IMR-90 (cell line): Measurements from ENCODE around the gene CDK11B. TPM values are rescaled to one million over a fixed set of nuclear protein-coding genes. Genes with fewer than 3 reads are reported as not detected.

ENCODE experiments used
- ATAC-seq: fragments of 200-7000 bp; cut with Tn5 transposase; 2 replicates; pipeline ENCODE4 v1.9.1; 2020; ENCODE audit warnings: low read depth, mild to moderate bottlenecking, moderate library complexity
- BruUV-seq: library from RNA; stranded (reverse); fragments of 400-500 nt; replicated peaks from 2 replicates; lab custom pipeline; 2021; lab: Mats Ljungman, UMichigan
- CTCF ChIA-PET: fragments of 300-600 bp; formaldehyde crosslinking; extraction: SDS; loops from one replicate; lab custom pipeline; 2021; ENCODE audit warnings: antibody characterized with exemption; lab: Yijun Ruan, JAX
- POLR2A ChIA-PET: fragments of 300-600 bp; sonication (Branson Sonifier 250); formaldehyde crosslinking; loops from one replicate; lab custom pipeline; 2022; ENCODE audit warnings: antibody characterized with exemption; ENCODE audit not compliant: unreplicated experiment; lab: Charles Lee
- DNase-seq: peaks from one replicate; pipeline ENCODE4 v3.0.0; 2013
- H2AFZ ChIP-seq: replicated peaks from 2 replicates; pipeline ENCODE3; 2013; ENCODE audit warnings: low read length, mild to moderate bottlenecking; ENCODE audit not compliant: poor library complexity
- H2AK5ac ChIP-seq: 2 replicates; pipeline ENCODE4 v1.6.1; 2013; ENCODE audit warnings: low read depth, low read length, inconsistent platforms
- H2AK9ac ChIP-seq: replicated peaks from 2 replicates; pipeline ENCODE3; 2013; ENCODE audit warnings: mild to moderate bottlenecking, low read depth, low read length, moderate library complexity; ENCODE audit not compliant: poor library complexity
- H2BK120ac ChIP-seq: 2 replicates; pipeline ENCODE4 v1.6.1; 2013; ENCODE audit warnings: low read depth, low read length, inconsistent platforms
- H2BK15ac ChIP-seq: 3 replicates; pipeline ENCODE4 v1.6.1; 2013; ENCODE audit warnings: low read depth, low read length, inconsistent platforms
- H2BK20ac ChIP-seq: 2 replicates; pipeline ENCODE4 v1.6.1; 2013; ENCODE audit warnings: low read depth, mild to moderate bottlenecking, inconsistent platforms, low read length, moderate library complexity
- H2BK5ac ChIP-seq: 2 replicates; pipeline ENCODE4 v1.6.1; 2013; ENCODE audit warnings: mild to moderate bottlenecking, low read depth, low read length, inconsistent platforms; ENCODE audit not compliant: poor library complexity, severe bottlenecking
- H3K14ac ChIP-seq: replicated peaks from 2 replicates; pipeline ENCODE4 v1.6.1; 2013; ENCODE audit warnings: low read depth, low read length, inconsistent platforms
- H3K18ac ChIP-seq: 2 replicates; pipeline ENCODE4 v1.6.1; 2013; ENCODE audit warnings: low read depth, low read length, control low read depth
- H3K23ac ChIP-seq: 2 replicates; pipeline ENCODE4 v1.6.1; 2013; ENCODE audit warnings: low read depth, low read length, inconsistent platforms
- H3K27ac ChIP-seq: 2 replicates; pipeline ENCODE4 v1.5.1; 2013; ENCODE audit warnings: mild to moderate bottlenecking, control low read depth, low read length; ENCODE audit not compliant: insufficient read depth
- H3K27me3 ChIP-seq: 2 replicates; pipeline ENCODE4 v1.6.1; 2013; ENCODE audit warnings: low read length; ENCODE audit not compliant: control insufficient read depth, insufficient read depth
- H3K36me3 ChIP-seq: 2 replicates; pipeline ENCODE4 v1.6.1; 2013; ENCODE audit warnings: low read length, mixed read lengths; ENCODE audit not compliant: control insufficient read depth, insufficient read depth
- H3K4ac ChIP-seq: 2 replicates; pipeline ENCODE4 v1.6.1; 2013; ENCODE audit warnings: low read depth, low read length, inconsistent platforms
- H3K4me1 ChIP-seq: 2 replicates; pipeline ENCODE4 v1.6.1; 2013; ENCODE audit warnings: low read length, mixed read lengths; ENCODE audit not compliant: control insufficient read depth, insufficient read depth
- H3K4me2 ChIP-seq: 2 replicates; pipeline ENCODE4 v1.6.1; 2013; ENCODE audit warnings: low read depth, mild to moderate bottlenecking, control low read depth, low read length, moderate library complexity
- H3K4me3 ChIP-seq: 2 replicates; pipeline ENCODE4 v1.5.1; 2013; ENCODE audit warnings: low read depth, mild to moderate bottlenecking, control low read depth, low read length, moderate library complexity; ENCODE audit not compliant: insufficient read depth
- H3K56ac ChIP-seq: 2 replicates; pipeline ENCODE4 v1.6.1; 2013; ENCODE audit warnings: low read length, inconsistent platforms; ENCODE audit not compliant: insufficient read depth; ENCODE audit errors: extremely low read depth
- H3K79me1 ChIP-seq, 2 experiments: 2 replicates each; pipeline ENCODE4 v1.6.1; 2013; ENCODE audit warnings: low read length in 2 of 2, inconsistent platforms in 1 of 2, low read depth in 1 of 2
- H3K9ac ChIP-seq: 2 replicates; pipeline ENCODE4 v1.6.1; 2013; ENCODE audit warnings: low read depth, low read length, control low read depth
- H3K9me1 ChIP-seq: 2 replicates; pipeline ENCODE4 v1.6.1; 2013; ENCODE audit warnings: low read length, inconsistent platforms; ENCODE audit not compliant: insufficient read depth
- H3K9me3 ChIP-seq: 2 replicates; pipeline ENCODE4 v1.6.1; 2013; ENCODE audit warnings: low read length; ENCODE audit not compliant: control insufficient read depth, insufficient read depth
- H4K20me1 ChIP-seq: 2 replicates; pipeline ENCODE4 v1.6.1; 2013; ENCODE audit warnings: low read length, inconsistent platforms; ENCODE audit not compliant: insufficient read depth
- H4K5ac ChIP-seq: 2 replicates; pipeline ENCODE4 v1.6.1; 2013; ENCODE audit warnings: mild to moderate bottlenecking, low read depth, low read length, control low read depth
- H4K8ac ChIP-seq, 2 experiments: 2 replicates each; pipeline ENCODE4 v1.6.1; 2013; ENCODE audit warnings: low read depth in 2 of 2, low read length in 2 of 2, control low read depth in 1 of 2, inconsistent platforms in 1 of 2
- H4K91ac ChIP-seq: 2 replicates; pipeline ENCODE4 v1.6.1; 2013; ENCODE audit warnings: low read depth, low read length, inconsistent platforms; ENCODE audit not compliant: insufficient read depth
- BHLHE40 ChIP-seq: fragments of 150-350 bp; IDR thresholded peaks from 2 replicates; pipeline ENCODE4 v1.6.1; 2016; ENCODE audit warnings: mild to moderate bottlenecking, low read depth, low read length
- CEBPB ChIP-seq: IDR thresholded peaks from 2 replicates; pipeline ENCODE4 v1.6.1; 2012; ENCODE audit warnings: low read depth, low read length, improper control_type of control experiment
- CHD1 ChIP-seq: IDR thresholded peaks from 2 replicates; pipeline ENCODE4 v1.6.1; 2012; ENCODE audit warnings: low read depth, low read length, improper control_type of control experiment
- FOS ChIP-seq: fragments of 150-350 bp; IDR thresholded peaks from 2 replicates; pipeline ENCODE4 v1.6.1; 2016; ENCODE audit warnings: low read depth, low read length
- MAFK ChIP-seq: IDR thresholded peaks from 2 replicates; pipeline ENCODE4 v1.6.1; 2012; ENCODE audit warnings: low read depth, low read length, improper control_type of control experiment
- MAZ ChIP-seq: IDR thresholded peaks from 2 replicates; pipeline ENCODE4 v1.6.1; 2012; ENCODE audit warnings: low read depth, mild to moderate bottlenecking, low read length, improper control_type of control experiment, moderate library complexity, borderline replicate concordance
- MXI1 ChIP-seq: IDR thresholded peaks from 2 replicates; pipeline ENCODE4 v1.6.1; 2012; ENCODE audit warnings: low read depth, mild to moderate bottlenecking, low read length, moderate library complexity, borderline replicate concordance
- NFE2L2 ChIP-seq: fragments of 150-350 bp; IDR thresholded peaks from 2 replicates; pipeline ENCODE4 v1.6.1; 2016; ENCODE audit warnings: low read depth, mild to moderate bottlenecking, low read length
- POLR2A ChIP-seq: IDR thresholded peaks from 2 replicates; pipeline ENCODE4 v1.6.1; 2012; ENCODE audit warnings: mild to moderate bottlenecking, low read depth, low read length
- RAD21 ChIP-seq: IDR thresholded peaks from 2 replicates; pipeline ENCODE4 v1.6.1; 2012; ENCODE audit warnings: low read length, improper control_type of control experiment
- RCOR1 ChIP-seq: IDR thresholded peaks from 2 replicates; pipeline ENCODE4 v1.6.1; 2012; ENCODE audit warnings: mild to moderate bottlenecking, low read length, improper control_type of control experiment; ENCODE audit not compliant: insufficient replicate concordance
- RFX5 ChIP-seq: IDR thresholded peaks from 2 replicates; pipeline ENCODE4 v1.8.0; 2012; ENCODE audit warnings: low read depth, mild to moderate bottlenecking, low read length, moderate library complexity
- SMC3 ChIP-seq: fragments of 150-350 bp; IDR thresholded peaks from 2 replicates; pipeline ENCODE4 v1.6.1; 2016; ENCODE audit warnings: low read depth, mild to moderate bottlenecking, antibody characterized with exemption, low read length, moderate library complexity
- USF2 ChIP-seq: fragments of 150-350 bp; IDR thresholded peaks from 2 replicates; pipeline ENCODE4 v1.6.1; 2017; ENCODE audit warnings: mild to moderate bottlenecking, antibody characterized with exemption, low read length, low read depth
- WGBS, 2 experiments: methylation state at CpG; one replicate each; pipeline versions ENCODE4 v1.1.5 to v1.1.7; 2013; ENCODE audit warnings: missing lambda C conversion rate in 2 of 2; ENCODE audit not compliant: insufficient read length in 1 of 2; ENCODE audit errors: extremely low coverage in 2 of 2; 5-methylcytosine and 5-hydroxymethylcytosine counted together
- dilution Hi-C: fragments of 300-500 bp; cut with HindIII; formaldehyde crosslinking; loops from one replicate; pipeline ENCODE4 v1.14.3; 2018; ENCODE audit warnings: low sequenced_read_pairs; ENCODE audit not compliant: unreplicated experiment
- in situ Hi-C: fragments of 300-500 bp; cut with MboI; formaldehyde crosslinking; loops from 3 replicates; pipeline ENCODE4 v1.14.3; 2019; ENCODE audit warnings: low sequenced_read_pairs, inconsistent platforms, mixed read lengths
- intact Hi-C: fragments of 100-400 bp; cut with micrococcal nuclease; formaldehyde crosslinking; loops from 2 replicates; pipeline ENCODE4 v1.10.0; 2022
- polyA plus RNA-seq, 3 experiments: library from polyadenylated mRNA; depleted of rRNA; stranded (reverse); fragments of >200 nt; gene quantifications; 2 replicates each; pipeline ENCODE4 v1.2.3, GENCODE V29; 2012; ENCODE audit warnings: low replicate concordance in 1 of 3
- total RNA-seq: library from RNA; depleted of rRNA; stranded (reverse); fragments of >200 nt; gene quantifications from 2 replicates; pipeline ENCODE4 v1.2.3, GENCODE V29; 2012
- TF ChIP-seq, protein P1 (sequence below): conservative IDR thresholded peaks from 2 replicates; pipeline ENCODE4 v1.5.1; 2012; ENCODE audit warnings: mild to moderate bottlenecking, low read depth, low read length, improper control_type of control experiment
- TF ChIP-seq, protein P2 (sequence below): fragments of 150-350 bp; IDR thresholded peaks from 2 replicates; pipeline ENCODE4 v1.6.1; 2016; ENCODE audit warnings: low read depth, mild to moderate bottlenecking, low read length, moderate library complexity, borderline replicate concordance

The CDK11B gene
- total and polyA plus RNA-seq, 2 of the 4 experiments (the other 2 are of a cell fraction), result 8.2 to 19.1 TPM

DNA sequence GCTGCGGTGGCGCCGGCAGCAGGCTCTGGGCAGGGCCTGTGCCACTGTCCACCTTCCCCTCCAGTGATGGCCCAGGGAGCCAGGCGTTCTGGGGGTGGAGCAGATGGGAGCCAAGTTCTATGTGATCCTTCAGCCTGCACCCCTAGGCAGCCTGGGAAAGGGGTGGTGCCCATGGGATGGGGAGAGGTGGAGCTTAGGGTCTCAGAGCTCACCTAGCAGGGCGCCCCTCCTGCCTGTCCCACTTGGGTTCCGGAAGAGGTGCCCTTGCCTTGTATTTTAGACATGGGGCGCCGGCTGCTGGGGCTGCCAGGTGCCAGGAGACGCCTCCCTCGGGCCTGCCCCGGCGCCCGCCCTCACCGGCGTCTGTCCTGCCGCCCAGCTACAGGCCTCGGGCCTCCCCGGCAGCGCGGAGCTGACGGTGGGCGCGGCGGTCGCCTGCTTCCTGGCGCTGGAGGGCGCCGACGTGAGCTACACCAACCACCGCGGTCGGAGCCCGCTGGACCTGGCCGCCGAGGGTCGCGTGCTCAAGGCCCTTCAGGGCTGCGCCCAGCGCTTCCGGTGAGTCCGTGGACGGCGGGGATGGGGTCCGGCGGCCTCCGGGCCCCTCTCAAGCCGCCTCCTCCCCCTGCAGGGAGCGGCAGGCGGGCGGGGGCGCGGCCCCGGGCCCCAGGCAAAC lies 29.9 kb downstream of the CDK11B start:
- Histone ChIP-seq H2AFZ (peak overlapping the region; percentile 32), H3K23ac (no peak overlapping the region), H2BK120ac (no peak overlapping the region), H3K27me3 (no peaks in the 10 kb centered on the region), H3K56ac (no peak overlapping the region), H4K8ac (no peak overlapping the region), H3K9me1 (no peaks in the 10 kb centered on the region), H2BK15ac (no peak overlapping the region), H3K4me2 (no peak overlapping the region), H3K18ac (no peak overlapping the region), H3K27ac (no peak overlapping the region), H4K20me1 (peaks cover 8% of the 10 kb centered on the region), H3K36me3 (peaks cover 29% of the 10 kb centered on the region), H2AK9ac (no peak overlapping the region), H3K79me1 (no peaks in the 10 kb centered on the region), H3K9me3 (no peaks in the 10 kb centered on the region), H3K4me1 (no peaks in the 10 kb centered on the region; the same call in 1 of the 2 replicates), H4K5ac (no peak overlapping the region), H3K9ac (no peak overlapping the region), H3K14ac (no peak overlapping the region), H2AK5ac (no peak overlapping the region), H4K91ac (no peak overlapping the region), H2BK5ac (no peak overlapping the region), H3K4ac (no peak overlapping the region), H2BK20ac (no peak overlapping the region), H3K4me3 (no peak overlapping the region)
- CTCF ChIA-PET, result no interaction called here
- POLR2A ChIA-PET, result no interaction called here
- intact Hi-C loops (no loop called here), dilution Hi-C loops (no loop called here), in situ Hi-C loops (no loop called here)
- DNase-seq, result no peak
- 73% methylated on average over 39 of the region's 53 CpGs; no CpG with 5 or more reads in 1 of the 2 experiments for WGBS, 2 experiments
- no peak for ATAC-seq
- TF ChIP-seq POLR2A, result no peak
- TF ChIP-seq MAZ, result no peak
- no peak for TF ChIP-seq FOS
- TF ChIP-seq CEBPB, result no peak
- TF ChIP-seq BHLHE40, result no peak
- no peak for TF ChIP-seq MXI1
- TF ChIP-seq RCOR1, result no peak
- no peak for TF ChIP-seq RAD21
- TF ChIP-seq, protein P1, sequence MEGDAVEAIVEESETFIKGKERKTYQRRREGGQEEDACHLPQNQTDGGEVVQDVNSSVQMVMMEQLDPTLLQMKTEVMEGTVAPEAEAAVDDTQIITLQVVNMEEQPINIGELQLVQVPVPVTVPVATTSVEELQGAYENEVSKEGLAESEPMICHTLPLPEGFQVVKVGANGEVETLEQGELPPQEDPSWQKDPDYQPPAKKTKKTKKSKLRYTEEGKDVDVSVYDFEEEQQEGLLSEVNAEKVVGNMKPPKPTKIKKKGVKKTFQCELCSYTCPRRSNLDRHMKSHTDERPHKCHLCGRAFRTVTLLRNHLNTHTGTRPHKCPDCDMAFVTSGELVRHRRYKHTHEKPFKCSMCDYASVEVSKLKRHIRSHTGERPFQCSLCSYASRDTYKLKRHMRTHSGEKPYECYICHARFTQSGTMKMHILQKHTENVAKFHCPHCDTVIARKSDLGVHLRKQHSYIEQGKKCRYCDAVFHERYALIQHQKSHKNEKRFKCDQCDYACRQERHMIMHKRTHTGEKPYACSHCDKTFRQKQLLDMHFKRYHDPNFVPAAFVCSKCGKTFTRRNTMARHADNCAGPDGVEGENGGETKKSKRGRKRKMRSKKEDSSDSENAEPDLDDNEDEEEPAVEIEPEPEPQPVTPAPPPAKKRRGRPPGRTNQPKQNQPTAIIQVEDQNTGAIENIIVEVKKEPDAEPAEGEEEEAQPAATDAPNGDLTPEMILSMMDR, result no peak
- no peak for TF ChIP-seq MAFK
- no peak for TF ChIP-seq NFE2L2
- no peak for TF ChIP-seq CHD1
- TF ChIP-seq, protein P2, sequence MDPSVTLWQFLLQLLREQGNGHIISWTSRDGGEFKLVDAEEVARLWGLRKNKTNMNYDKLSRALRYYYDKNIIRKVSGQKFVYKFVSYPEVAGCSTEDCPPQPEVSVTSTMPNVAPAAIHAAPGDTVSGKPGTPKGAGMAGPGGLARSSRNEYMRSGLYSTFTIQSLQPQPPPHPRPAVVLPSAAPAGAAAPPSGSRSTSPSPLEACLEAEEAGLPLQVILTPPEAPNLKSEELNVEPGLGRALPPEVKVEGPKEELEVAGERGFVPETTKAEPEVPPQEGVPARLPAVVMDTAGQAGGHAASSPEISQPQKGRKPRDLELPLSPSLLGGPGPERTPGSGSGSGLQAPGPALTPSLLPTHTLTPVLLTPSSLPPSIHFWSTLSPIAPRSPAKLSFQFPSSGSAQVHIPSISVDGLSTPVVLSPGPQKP, result no peak
- TF ChIP-seq SMC3, result no peak
- TF ChIP-seq USF2, result no peak
- TF ChIP-seq RFX5, result no peak
- BruUV-seq, result no TSS peak
